Right ventricle myocardium superior (tissue), 1 donor: ENCODE results near the gene KCNT1. TPM values are rescaled to one million over a fixed set of nuclear protein-coding genes. Genes with fewer than 3 reads are reported as not detected.

Source experiments
- ATAC-seq: fragments of 200-7000 bp; cut with Tn5 transposase; one replicate; pipeline ENCODE4 v1.9.1; 2020; ENCODE audit warnings: mild to moderate bottlenecking; ENCODE audit not compliant: poor library complexity
- DNase-seq: peaks from one replicate; pipeline ENCODE4 v3.0.0-alpha.2; 2020
- intact Hi-C: fragments of 100-400 bp; cut with DNase I; formaldehyde crosslinking; loops from one replicate; pipeline ENCODE4 v1.11.2; 2022
- total RNA-seq: library from RNA; stranded (reverse); fragmentation: NEBNext Ultra II Directional; extraction: Animal tissue kit (Norgen Biotek cat#: 25700); gene quantifications from one replicate; pipeline ENCODE4 v1.2.1, GENCODE V29; 2021
- donor health status: DM: no; HTN: yes; CAD: no; lungs with severe emphysema.

The KCNT1 gene
- total RNA-seq, 1 donor from 2014 or later: 3.9 TPM

DNA sequence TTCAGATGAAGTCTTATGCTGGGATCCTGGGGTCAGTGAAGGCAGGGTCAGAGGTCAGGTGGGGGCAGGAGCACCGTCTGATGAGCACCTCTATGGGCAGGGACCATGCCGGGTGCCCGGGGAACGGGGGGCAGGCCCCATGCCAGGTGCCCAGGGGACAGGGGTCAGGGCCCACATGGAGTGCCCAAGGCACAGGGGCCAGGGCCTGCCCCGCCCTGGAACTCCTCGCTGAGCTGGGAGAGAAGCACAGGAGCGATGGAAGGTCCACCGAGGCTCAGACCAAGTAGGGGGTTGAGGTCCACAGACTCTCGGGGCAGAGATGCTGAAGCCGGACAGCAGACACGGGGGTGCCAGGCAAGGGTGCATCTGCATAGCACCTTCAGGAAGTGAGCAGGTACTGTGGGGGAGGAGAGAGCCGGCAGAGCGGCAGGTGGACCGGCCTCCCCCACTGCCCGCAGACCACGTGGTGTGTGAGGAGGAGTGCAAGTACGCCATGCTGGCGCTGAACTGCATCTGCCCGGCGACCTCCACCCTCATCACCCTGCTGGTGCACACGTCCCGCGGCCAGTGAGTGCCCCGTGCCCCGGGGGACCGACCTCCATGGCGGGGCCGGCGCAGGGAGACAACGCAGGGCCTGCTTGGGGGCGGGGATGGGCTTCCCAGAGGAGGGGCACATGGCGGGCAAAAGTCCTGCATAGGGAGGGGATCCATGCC is 67.7 kb downstream of the KCNT1 start:
- intact Hi-C loops: no loop called here
- ATAC-seq (no peak), DNase-seq (no peak)

GRCh38 chr9:135770203-135770535 is 68.2 kb downstream of the KCNT1 start:
- intact Hi-C loops: no loop called here

DNA sequence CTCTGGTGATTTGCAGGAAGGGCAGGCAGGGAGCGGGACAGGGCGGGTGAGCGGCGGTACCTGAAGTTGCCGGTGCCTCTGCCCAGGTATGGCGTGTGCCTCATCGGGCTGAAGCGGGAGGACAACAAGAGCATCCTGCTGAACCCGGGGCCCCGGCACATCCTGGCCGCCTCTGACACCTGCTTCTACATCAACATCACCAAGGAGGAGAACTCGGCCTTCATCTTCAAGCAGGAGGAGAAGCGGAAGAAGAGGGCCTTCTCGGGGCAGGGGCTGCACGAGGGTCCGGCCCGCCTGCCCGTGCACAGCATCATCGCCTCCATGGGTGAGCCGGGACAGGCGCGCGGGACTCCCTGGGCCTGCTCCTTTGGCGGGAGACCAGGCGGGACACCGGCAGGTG is 68.8 kb downstream of the KCNT1 start:
- no peak for DNase-seq
- no peak for ATAC-seq
- intact Hi-C loops: no loop called here

More at GRCh38 chr9:135770203-135770535, 68.2 kb downstream of the KCNT1 start:
- ATAC-seq (no peak), DNase-seq (no peak)

DNA sequence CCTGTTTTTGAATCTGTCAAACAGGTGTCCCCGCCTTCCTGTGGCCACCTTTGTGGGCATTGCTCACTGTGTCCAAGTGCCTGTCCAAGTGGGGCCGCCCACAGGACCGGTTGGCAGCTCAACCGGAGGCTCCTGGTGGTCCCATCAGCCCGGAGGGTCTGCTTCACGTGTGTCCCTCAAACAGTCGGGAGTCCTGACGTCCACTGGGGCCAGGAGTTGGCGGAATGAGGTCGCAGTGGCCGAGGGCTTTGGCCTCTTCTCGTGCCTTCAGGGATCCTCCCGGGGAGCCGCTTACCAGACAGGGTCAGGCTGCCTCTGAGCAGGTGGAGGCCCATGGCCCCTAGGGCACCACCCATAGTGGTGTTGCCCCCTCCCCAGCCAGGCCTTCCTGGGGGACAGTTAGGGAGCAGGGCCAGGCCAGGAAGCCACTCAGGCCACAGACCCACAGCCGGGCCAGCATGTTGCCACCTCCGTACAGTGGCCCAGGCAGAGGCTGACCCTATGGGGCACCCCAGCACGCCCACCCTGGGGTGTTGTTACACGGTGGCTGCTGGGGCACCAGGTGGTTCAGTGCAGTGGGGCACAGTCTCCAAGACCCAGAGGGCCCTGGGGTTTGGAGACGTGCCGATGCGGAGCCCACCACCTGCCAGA is 69.5 kb downstream of the KCNT1 start:
- no peak for ATAC-seq
- intact Hi-C loops: no loop called here
- no peak for DNase-seq

DNA sequence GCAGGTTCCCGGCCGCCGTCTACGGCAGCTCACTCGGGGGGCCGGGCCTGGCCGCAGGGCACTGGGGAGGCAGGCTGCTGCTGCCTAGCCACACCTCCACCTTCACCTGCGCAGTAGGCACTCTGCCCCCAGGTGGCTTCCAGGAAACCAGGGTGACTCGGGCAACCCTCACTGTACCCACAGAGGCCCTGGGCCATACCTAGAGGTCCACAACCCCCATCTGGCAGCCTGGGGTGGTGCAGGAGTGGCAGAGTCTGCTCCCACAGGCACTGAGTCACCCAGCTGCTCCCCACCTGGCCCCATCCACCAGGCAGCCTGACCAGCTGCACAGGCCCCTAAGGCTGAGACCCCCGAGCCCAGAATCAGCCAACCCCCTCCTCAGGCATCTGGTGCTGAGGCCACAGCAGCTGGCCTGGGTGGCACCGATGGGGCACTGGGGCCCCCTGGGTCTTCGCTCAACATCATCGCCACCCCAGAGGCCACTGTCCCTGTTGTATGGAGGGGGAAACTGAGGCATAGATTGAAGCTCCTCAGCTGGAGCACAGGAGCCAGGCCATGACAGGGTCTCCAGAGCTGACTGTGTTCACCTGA is 70.2 kb downstream of the KCNT1 start:
- no peak for ATAC-seq
- no peak for DNase-seq
- intact Hi-C loops: no loop called here

DNA sequence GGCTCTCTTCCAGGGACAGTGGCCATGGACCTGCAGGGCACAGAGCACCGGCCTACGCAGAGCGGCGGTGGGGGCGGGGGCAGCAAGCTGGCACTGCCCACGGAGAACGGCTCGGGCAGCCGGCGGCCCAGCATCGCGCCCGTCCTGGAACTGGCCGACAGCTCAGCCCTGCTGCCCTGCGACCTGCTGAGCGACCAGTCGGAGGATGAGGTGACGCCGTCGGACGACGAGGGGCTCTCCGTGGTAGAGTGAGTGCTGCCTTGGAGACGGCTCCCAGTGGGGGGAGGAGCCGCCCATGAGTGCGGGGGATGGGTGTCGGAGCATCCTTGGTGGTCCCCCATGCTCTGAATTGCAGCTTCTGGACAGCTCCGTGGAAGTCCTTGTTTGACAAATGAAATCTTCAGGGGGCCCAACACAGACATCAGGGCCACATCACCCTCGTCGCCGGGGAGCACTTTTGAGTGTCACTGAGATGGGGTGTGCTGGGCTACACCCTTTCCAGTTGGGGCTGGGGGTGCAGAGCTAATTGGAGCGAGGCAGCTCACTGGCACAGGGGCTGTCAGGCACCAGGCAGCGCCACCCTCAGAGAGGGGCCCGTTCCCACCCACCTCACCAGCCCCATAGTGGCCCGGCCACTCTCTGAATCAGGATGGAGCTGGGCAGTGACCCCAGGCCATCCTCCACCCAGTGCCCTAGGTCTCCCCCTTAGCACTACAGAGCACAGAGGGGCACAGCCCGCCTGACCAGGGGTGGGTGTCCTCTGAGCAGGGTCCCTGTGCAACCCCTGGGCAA is 70.9 kb downstream of the KCNT1 start:
- ATAC-seq: no peak
- intact Hi-C loops: no loop called here
- DNase-seq: no peak

- DNase-seq: no peak
- intact Hi-C loops: no loop called here
- ATAC-seq: no peak
Observed at GRCh38 chr9:135773530-135774238, 71.7 kb downstream of the KCNT1 start.

GRCh38 chr9:135774239-135774747 is 72.3 kb downstream of the KCNT1 start:
- intact Hi-C loops: no loop called here
- DNase-seq (no peak), ATAC-seq (no peak)

- DNase-seq: no peak
Observed at GRCh38 chr9:135774794-135775525, 73.0 kb downstream of the KCNT1 start.

DNA sequence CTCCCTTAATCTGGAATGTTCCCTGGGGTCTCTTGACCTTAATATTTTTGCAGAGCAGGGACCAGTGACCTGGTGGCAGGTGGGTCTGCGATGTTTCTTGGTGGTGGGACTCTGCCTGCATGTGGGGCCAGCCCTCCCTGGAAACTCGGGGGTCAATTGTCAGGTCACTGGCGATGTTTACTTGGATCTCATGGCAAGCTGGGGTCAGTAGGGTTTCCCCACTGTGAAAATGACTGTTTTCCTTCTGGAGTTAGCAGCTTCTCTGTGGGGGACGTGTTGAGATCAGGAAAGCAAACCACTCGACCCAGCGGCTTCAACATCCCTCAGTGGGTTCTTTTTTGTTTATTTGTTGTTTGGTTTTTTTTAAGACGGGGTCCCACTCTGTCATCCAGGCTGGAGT is 73.9 kb downstream of the KCNT1 start:
- DNase-seq (no peak), ATAC-seq (no peak)
- intact Hi-C loops: no loop called here

More at GRCh38 chr9:135774794-135775525, 73.0 kb downstream of the KCNT1 start:
- intact Hi-C loops: no loop called here
- ATAC-seq: no peak

GRCh38 chr9:135776893-135777622 is 75.1 kb downstream of the KCNT1 start:
- intact Hi-C loops: no loop called here
- ATAC-seq (no peak), DNase-seq (no peak)

GRCh38 chr9:135777623-135778177 is 75.7 kb downstream of the KCNT1 start:
- ATAC-seq (no peak), DNase-seq (no peak)
- intact Hi-C loops: no loop called here

DNA sequence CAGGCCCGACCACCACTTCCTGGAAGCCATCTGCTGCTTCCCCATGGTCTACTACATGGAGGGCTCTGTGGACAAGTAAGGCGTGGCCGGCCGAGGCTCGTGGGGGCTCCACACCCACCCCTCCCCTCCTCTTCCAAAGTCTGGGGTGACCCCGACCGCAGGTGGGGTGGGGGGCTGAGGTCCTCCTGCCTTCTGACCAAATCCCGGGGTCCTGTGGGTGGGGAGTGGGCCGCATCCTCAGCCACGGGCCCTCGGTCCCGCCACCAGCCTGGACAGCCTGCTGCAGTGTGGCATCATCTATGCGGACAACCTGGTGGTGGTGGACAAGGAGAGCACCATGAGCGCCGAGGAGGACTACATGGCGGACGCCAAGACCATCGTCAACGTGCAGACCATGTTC is 76.4 kb downstream of the KCNT1 start:
- no peak for ATAC-seq
- intact Hi-C loops: no loop called here
- DNase-seq: no peak

- DNase-seq: no peak
- no peak for ATAC-seq
- intact Hi-C loops: no loop called here
Observed at GRCh38 chr9:135779571-135779970, 77.6 kb downstream of the KCNT1 start.

GRCh38 chr9:135780086-135780485 is 78.1 kb downstream of the KCNT1 start:
- DNase-seq: no peak
- intact Hi-C loops: no loop called here
- no peak for ATAC-seq

GRCh38 chr9:135780626-135781025 is 78.6 kb downstream of the KCNT1 start:
- no peak for DNase-seq
- intact Hi-C loops: no loop called here
- ATAC-seq: no peak

- ATAC-seq: no peak
- DNase-seq: no peak
- intact Hi-C loops: no loop called here
Observed at GRCh38 chr9:135782946-135783345, 81.0 kb downstream of the KCNT1 start.
